OCI-LY3 (cell line): Measurements from ENCODE around the gene RNASEH1.

Source experiments
- EZH2phosphoT487 ChIP-seq: fragments of 200-600 bp; shearing (Covaris generic); IDR thresholded peaks from 2 replicates; pipeline ENCODE4 v1.6.1; 2018; ENCODE audit warnings: antibody characterized with exemption, mixed run types, low read depth
- TF ChIP-seq, protein P1 (sequence below): fragments of 200-600, 300-600 bp; sonication (generic); IDR thresholded peaks from 2 replicates; pipeline ENCODE4 v1.5.1; 2014; ENCODE audit warnings: antibody characterized with exemption, low read length, low read depth

DNA sequence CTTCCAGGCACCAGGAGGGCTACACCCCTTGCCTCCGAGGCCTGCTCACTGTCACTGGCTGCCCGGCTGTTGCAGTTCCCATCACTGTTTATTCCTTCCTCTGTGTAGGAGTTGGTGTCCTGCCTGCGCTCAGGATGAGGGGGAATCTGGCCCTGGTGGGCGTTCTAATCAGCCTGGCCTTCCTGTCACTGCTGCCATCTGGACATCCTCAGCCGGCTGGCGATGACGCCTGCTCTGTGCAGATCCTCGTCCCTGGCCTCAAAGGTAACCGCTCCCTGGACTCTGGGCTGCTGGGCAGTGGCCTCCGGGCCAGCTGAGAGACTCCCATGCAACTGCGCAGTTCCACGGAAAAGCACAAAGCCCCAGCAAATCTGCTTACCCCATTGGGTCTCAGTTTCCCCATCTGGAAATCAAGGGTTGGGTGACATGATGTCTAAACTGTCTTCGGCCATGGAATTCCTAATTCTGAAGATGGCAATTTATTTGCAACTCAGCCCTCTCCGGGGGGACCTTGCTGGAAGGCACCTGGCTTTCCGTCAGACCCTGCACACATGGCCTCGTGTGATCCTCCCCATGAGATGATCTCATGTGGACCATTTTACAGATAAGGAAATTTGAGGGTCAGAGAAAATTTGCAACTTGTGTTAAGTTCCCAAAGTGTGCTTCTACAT is 46.2 kb upstream of the RNASEH1 start:
- TF ChIP-seq, protein P1, sequence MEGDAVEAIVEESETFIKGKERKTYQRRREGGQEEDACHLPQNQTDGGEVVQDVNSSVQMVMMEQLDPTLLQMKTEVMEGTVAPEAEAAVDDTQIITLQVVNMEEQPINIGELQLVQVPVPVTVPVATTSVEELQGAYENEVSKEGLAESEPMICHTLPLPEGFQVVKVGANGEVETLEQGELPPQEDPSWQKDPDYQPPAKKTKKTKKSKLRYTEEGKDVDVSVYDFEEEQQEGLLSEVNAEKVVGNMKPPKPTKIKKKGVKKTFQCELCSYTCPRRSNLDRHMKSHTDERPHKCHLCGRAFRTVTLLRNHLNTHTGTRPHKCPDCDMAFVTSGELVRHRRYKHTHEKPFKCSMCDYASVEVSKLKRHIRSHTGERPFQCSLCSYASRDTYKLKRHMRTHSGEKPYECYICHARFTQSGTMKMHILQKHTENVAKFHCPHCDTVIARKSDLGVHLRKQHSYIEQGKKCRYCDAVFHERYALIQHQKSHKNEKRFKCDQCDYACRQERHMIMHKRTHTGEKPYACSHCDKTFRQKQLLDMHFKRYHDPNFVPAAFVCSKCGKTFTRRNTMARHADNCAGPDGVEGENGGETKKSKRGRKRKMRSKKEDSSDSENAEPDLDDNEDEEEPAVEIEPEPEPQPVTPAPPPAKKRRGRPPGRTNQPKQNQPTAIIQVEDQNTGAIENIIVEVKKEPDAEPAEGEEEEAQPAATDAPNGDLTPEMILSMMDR, result no peak
- TF ChIP-seq EZH2phosphoT487, result no peak
